HepG2 (cell line): ENCODE measurements around the gene CLHC1. TPM values are rescaled to one million over a fixed set of nuclear protein-coding genes. Genes with fewer than 3 reads are reported as not detected.

ENCODE experiments used
- ATAC-seq: fragments of 200-7000 bp; cut with Tn5 transposase; 3 replicates; pipeline ENCODE4 v1.9.1; 2020; ENCODE audit warnings: mild to moderate bottlenecking, moderate library complexity
- BruUV-seq: library from RNA; stranded (reverse); fragments of 400-500 nt; replicated peaks from 2 replicates; lab custom pipeline; 2021; lab: Mats Ljungman, UMichigan
- CTCF ChIA-PET: fragments of 300-600 bp; formaldehyde crosslinking; extraction: SDS; loops from one replicate; lab custom pipeline; 2021; ENCODE audit warnings: low total read pairs, inconsistent platforms, low intra/inter-chr PET ratio; lab: Yijun Ruan, JAX
- POLR2A ChIA-PET: fragments of 350-600 bp; sonication (Branson Sonifier 250); formaldehyde crosslinking; loops from one replicate; lab custom pipeline; 2020; ENCODE audit warnings: antibody characterized with exemption, inconsistent platforms; lab: Yijun Ruan, JAX
- DNase-seq: peaks from one replicate; pipeline ENCODE4 v3.0.0-alpha.2; 2015; ENCODE audit warnings: low spot score
- FAIRE-seq: peaks from 3 replicates; lab custom pipeline; 2011; peaks lifted over from hg19 to GRCh38; lab: Jason Lieb, UNC
- H2AFZ ChIP-seq: one replicate; pipeline ENCODE4 v1.6.1; 2011; ENCODE audit warnings: low read length, inconsistent platforms
- H3K27ac ChIP-seq: fragments of 300-600 bp; 3 replicates; pipeline ENCODE4 v1.8.0; 2011; ENCODE audit warnings: mixed run types, mild to moderate bottlenecking, mixed read lengths, low read length, inconsistent platforms; ENCODE audit not compliant: insufficient read depth; ENCODE audit errors: extremely low read length
- H3K27me3 ChIP-seq, 2 experiments: fragments of 200-600 bp in 1 of 2; 2 replicates in 1 of 2; 3 replicates in 1 of 2; pipeline versions ENCODE4 v1.6.0 to v1.8.0; 2011; ENCODE audit warnings: low read length in 2 of 2, mild to moderate bottlenecking in 2 of 2, moderate library complexity in 2 of 2, inconsistent platforms in 1 of 2; ENCODE audit not compliant: insufficient read depth in 2 of 2, control insufficient read depth in 1 of 2
- H3K36me3 ChIP-seq, 2 experiments: fragments of 200-600 bp in 1 of 2; replicated peaks in 1 of 2; 2 replicates in 1 of 2; 3 replicates in 1 of 2; pipeline versions ENCODE4 v1.5.1 to v1.8.0; 2011; ENCODE audit warnings: low read length in 2 of 2, inconsistent platforms in 1 of 2; ENCODE audit not compliant: insufficient read depth in 2 of 2, control insufficient read depth in 1 of 2
- H3K4me1 ChIP-seq: 2 replicates; pipeline ENCODE4 v1.5.1; 2012; ENCODE audit warnings: low read length, inconsistent platforms; ENCODE audit not compliant: insufficient read depth
- H3K4me2 ChIP-seq: 2 replicates; pipeline ENCODE4 v1.6.0; 2011; ENCODE audit warnings: low read depth, low read length, inconsistent platforms
- H3K4me3 ChIP-seq, 3 experiments: fragments of 200-600 bp in 1 of 3; sonication (generic), shearing (Covaris generic) in 1 of 3; replicated peaks in 1 of 3; 2 replicates each; pipeline ENCODE4 v1.5.1; 2011 to 2016; ENCODE audit warnings: low read length in 3 of 3, inconsistent platforms in 2 of 3, low read depth in 2 of 3, mild to moderate bottlenecking in 2 of 3, control low read depth in 1 of 3, mixed read lengths in 1 of 3; ENCODE audit not compliant: insufficient read depth in 1 of 3
- H3K79me2 ChIP-seq: one replicate; pipeline ENCODE4 v1.6.1; 2011; ENCODE audit warnings: low read length, inconsistent platforms; ENCODE audit not compliant: insufficient read depth
- H3K9ac ChIP-seq: 2 replicates; pipeline ENCODE4 v1.6.0; 2011; ENCODE audit warnings: mild to moderate bottlenecking, low read depth, low read length, inconsistent platforms; ENCODE audit not compliant: insufficient read depth
- H3K9me3 ChIP-seq: 2 replicates; pipeline ENCODE4 v1.5.1; 2012; ENCODE audit warnings: mild to moderate bottlenecking, low read length
- H4K20me1 ChIP-seq: 2 replicates; pipeline ENCODE4 v1.6.0; 2011; ENCODE audit warnings: inconsistent platforms, mild to moderate bottlenecking, low read length, moderate library complexity; ENCODE audit not compliant: insufficient read depth
- CEBPB ChIP-seq: IDR thresholded peaks from 2 replicates; pipeline ENCODE4 v1.6.1; 2011; ENCODE audit warnings: low read depth, low read length, improper control_type of control experiment, borderline replicate concordance
- ERF ChIP-seq: IDR thresholded peaks from 2 replicates; pipeline ENCODE4 v1.6.1; 2018; ENCODE audit warnings: missing biosample characterization, missing genetic modification reagents
- KDM5B ChIP-seq: sonication (generic); formaldehyde crosslinking; IDR thresholded peaks from 2 replicates; pipeline ENCODE4 v1.4.0; 2020; ENCODE audit warnings: missing genetic modification reagents, mild to moderate bottlenecking, borderline replicate concordance
- KLF15 ChIP-seq: sonication (generic); formaldehyde crosslinking; IDR thresholded peaks from 2 replicates; pipeline ENCODE4 v1.8.1; 2023; ENCODE audit warnings: borderline replicate concordance, mild to moderate bottlenecking, inconsistent platforms, missing genetic modification reagents, mixed read lengths
- NFKB2 ChIP-seq: sonication (generic); formaldehyde crosslinking; IDR thresholded peaks from 2 replicates; pipeline ENCODE4 v1.4.0; 2020; ENCODE audit warnings: missing genetic modification reagents, borderline replicate concordance
- SRSF1 ChIP-seq: fragments of 200-400 bp; formaldehyde crosslinking; optimal IDR thresholded peaks from 2 replicates; pipeline ENCODE3; 2017; ENCODE audit warnings: mild to moderate bottlenecking, low read depth, low read length, moderate library complexity
- ZNF180 ChIP-seq: sonication (generic); formaldehyde crosslinking; IDR thresholded peaks from 2 replicates; pipeline ENCODE4 v1.4.0; 2020; ENCODE audit warnings: low read depth, missing genetic modification reagents, borderline replicate concordance
- ZNF546 ChIP-seq: sonication (generic); formaldehyde crosslinking; conservative IDR thresholded peaks from 2 replicates; pipeline ENCODE4 v1.8.1; 2023; ENCODE audit warnings: mild to moderate bottlenecking, missing genetic modification reagents
- ZNF605 ChIP-seq: sonication (generic); formaldehyde crosslinking; IDR thresholded peaks from 2 replicates; pipeline ENCODE4 v1.8.0; 2022; ENCODE audit warnings: mild to moderate bottlenecking, missing genetic modification reagents
- ZNF7 ChIP-seq: IDR thresholded peaks from 2 replicates; pipeline ENCODE4 v1.6.1; 2016; ENCODE audit warnings: missing biosample characterization, missing genetic modification reagents
- WGBS: methylation state at CpG from one replicate; pipeline ENCODE4 v1.1.6; 2017; ENCODE audit warnings: low lambda C conversion rate; 5-methylcytosine and 5-hydroxymethylcytosine counted together
- in situ Hi-C: cut with HindIII; loops from 2 replicates; pipeline ENCODE4 v1.10.0; 2017; ENCODE audit warnings: low pct_unique_long_range_greater_than_20kb; ENCODE audit not compliant: extremely low pct_ligation_motif_present
- intact Hi-C: fragments of 100-400 bp; cut with micrococcal nuclease; formaldehyde crosslinking; loops from one replicate; pipeline ENCODE4 v1.10.0; 2022; ENCODE audit not compliant: unreplicated experiment
- polyA plus RNA-seq, 8 experiments: library from polyadenylated mRNA; depleted of rRNA in 3 of 8; stranded (reverse) in 7 of 8; unstranded in 1 of 8; fragments of >200 nt; fragmentation: Illumina TruSeq in 4 of 8; extraction: Trizol in 4 of 8; gene quantifications; 2 replicates each; pipeline versions ENCODE4 v1.2.1 to v1.2.3, GENCODE V29; 2011 to 2016; ENCODE audit warnings: low read depth in 4 of 8, missing spikeins in 1 of 8, mixed read lengths in 1 of 8; ENCODE audit not compliant: insufficient read depth in 1 of 8
- total RNA-seq, 5 experiments: library from RNA; depleted of rRNA; stranded (reverse); fragments of >200 nt; fragmentation: Illumina TruSeq; extraction: Trizol; gene quantifications; 2 replicates each; pipeline ENCODE4 v1.2.3, GENCODE V29; 2016; ENCODE audit warnings: low read depth in 1 of 5
- TF ChIP-seq, protein P1 (sequence below): sonication (generic); formaldehyde crosslinking; IDR thresholded peaks from 2 replicates; pipeline ENCODE4 v1.5.0; 2020; ENCODE audit warnings: missing genetic modification reagents
- TF ChIP-seq, protein P2 (sequence below): sonication (generic); formaldehyde crosslinking; IDR thresholded peaks from 2 replicates; pipeline ENCODE4 v1.9.0; 2021; ENCODE audit warnings: missing genetic modification reagents, mild to moderate bottlenecking, borderline replicate concordance

The CLHC1 gene
- total and polyA plus RNA-seq, 2 of the 13 experiments (the other 11 are each of a cell fraction or from before 2014, with no cell fraction given): 9.8 to 12.6 TPM

DNA sequence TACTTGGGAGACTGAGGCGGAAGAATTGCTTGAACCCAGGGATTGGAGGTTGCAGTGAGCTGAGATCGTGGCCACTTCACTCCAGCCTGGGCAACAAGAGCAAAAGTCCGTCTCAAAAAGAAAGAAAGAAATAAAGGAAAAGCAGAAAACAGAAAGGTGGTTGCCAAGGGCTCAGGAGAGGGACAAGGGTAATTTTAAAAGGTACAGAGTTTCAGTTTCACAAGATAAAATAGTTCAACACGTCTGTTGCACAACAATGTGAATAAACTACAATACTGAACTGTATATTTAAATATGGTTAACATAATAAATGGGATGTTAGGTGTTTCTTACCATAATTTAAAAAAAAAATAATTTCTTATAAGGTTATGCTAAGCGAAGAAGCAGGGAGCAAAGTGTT, 13.3 kb upstream of the CLHC1 start:
- no peak for TF ChIP-seq ZNF546 (CRISPR knock-in tag)
- TF ChIP-seq CEBPB: peak; percentile 32; the same call in 1 of the 2 replicates
- CTCF ChIA-PET: no interaction called here
- no peaks in the 10 kb centered on the region for H4K20me1 ChIP-seq
- H3K4me1 ChIP-seq: peaks cover 12% of the 10 kb centered on the region
- WGBS: 95% methylated on average over 5 of the region's 5 CpGs
- no peak overlapping the region for H3K9ac ChIP-seq
- FAIRE-seq: no peak
- intact Hi-C loops (no loop called here), in situ Hi-C loops (no loop called here)
- no TSS peak for BruUV-seq
- no peak overlapping the region for H3K4me3 ChIP-seq
- H2AFZ ChIP-seq: no peak overlapping the region
- no peak overlapping the region for H3K27ac ChIP-seq
- H3K79me2 ChIP-seq: no peaks in the 10 kb centered on the region
- no peak for DNase-seq
- H3K9me3 ChIP-seq: no peaks in the 10 kb centered on the region
- POLR2A ChIA-PET: no interaction called here
- no peaks in the 10 kb centered on the region for H3K27me3 ChIP-seq
- H3K4me2 ChIP-seq: no peak overlapping the region
- H3K36me3 ChIP-seq: peaks cover 9 to 70% of the 10 kb centered on the region in 2 experiments
- no peak for ATAC-seq

DNA sequence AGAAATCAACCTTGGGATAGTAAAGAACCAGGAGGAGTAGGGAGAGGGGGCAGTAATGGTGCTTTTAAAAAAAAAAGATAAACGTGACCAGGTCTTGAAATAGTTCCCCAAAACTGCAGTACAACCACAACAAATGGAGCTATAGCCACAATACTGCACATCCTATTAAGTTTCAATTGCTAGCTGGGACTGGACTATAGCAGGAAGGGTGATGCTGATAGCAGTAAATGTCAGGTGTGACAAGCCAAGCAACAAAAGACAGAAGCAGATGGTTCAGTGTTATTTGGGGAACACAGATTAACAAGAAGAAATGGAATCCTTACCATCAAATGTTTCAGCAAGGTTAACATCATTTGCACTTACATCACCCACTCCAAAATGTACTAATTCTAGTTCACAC, 10.5 kb upstream of the CLHC1 start:
- CTCF ChIA-PET: no interaction called here
- no peak overlapping the region for H3K4me2 ChIP-seq
- DNase-seq (no peak), FAIRE-seq (no peak), ATAC-seq (no peak)
- no peak overlapping the region for H2AFZ ChIP-seq
- peaks cover 21% of the 10 kb centered on the region for H3K4me1 ChIP-seq
- TF ChIP-seq NFKB2 (CRISPR knock-in tag) (no peak), ZNF605 (CRISPR knock-in tag) (no peak), ZNF180 (no peak), SRSF1 (no peak), ERF (CRISPR knock-in tag) (no peak), KLF15 (CRISPR knock-in tag) (no peak), ZNF7 (CRISPR knock-in tag) (no peak), KDM5B (CRISPR knock-in tag) (no peak)
- TF ChIP-seq, protein P1, sequence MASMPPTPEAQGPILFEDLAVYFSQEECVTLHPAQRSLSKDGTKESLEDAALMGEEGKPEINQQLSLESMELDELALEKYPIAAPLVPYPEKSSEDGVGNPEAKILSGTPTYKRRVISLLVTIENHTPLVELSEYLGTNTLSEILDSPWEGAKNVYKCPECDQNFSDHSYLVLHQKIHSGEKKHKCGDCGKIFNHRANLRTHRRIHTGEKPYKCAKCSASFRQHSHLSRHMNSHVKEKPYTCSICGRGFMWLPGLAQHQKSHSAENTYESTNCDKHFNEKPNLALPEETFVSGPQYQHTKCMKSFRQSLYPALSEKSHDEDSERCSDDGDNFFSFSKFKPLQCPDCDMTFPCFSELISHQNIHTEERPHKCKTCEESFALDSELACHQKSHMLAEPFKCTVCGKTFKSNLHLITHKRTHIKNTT: no peak
- TF ChIP-seq, protein P2, sequence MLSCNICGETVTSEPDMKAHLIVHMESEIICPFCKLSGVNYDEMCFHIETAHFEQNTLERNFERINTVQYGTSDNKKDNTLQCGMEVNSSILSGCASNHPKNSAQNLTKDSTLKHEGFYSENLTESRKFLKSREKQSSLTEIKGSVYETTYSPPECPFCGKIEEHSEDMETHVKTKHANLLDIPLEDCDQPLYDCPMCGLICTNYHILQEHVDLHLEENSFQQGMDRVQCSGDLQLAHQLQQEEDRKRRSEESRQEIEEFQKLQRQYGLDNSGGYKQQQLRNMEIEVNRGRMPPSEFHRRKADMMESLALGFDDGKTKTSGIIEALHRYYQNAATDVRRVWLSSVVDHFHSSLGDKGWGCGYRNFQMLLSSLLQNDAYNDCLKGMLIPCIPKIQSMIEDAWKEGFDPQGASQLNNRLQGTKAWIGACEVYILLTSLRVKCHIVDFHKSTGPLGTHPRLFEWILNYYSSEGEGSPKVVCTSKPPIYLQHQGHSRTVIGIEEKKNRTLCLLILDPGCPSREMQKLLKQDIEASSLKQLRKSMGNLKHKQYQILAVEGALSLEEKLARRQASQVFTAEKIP (CRISPR knock-in tag): no peak
- POLR2A ChIA-PET: no interaction called here
- no peak overlapping the region for H3K27ac ChIP-seq
- in situ Hi-C loops: no loop called here
- no peak overlapping the region for H3K4me3 ChIP-seq
- BruUV-seq: no TSS peak
- no peak overlapping the region for H3K9ac ChIP-seq
- intact Hi-C loops: no loop called here
- 0 out of 2 replicates have a peak, but pooled peaks cover 3% of the 10 kb centered on the region for H4K20me1 ChIP-seq
- H3K9me3 ChIP-seq: no peaks in the 10 kb centered on the region
- H3K79me2 ChIP-seq: no peaks in the 10 kb centered on the region
- WGBS: 93% methylated on average over 1 of the region's 1 CpG
- no peaks in the 10 kb centered on the region for H3K27me3 ChIP-seq
- H3K36me3 ChIP-seq: peaks cover 7 to 50% of the 10 kb centered on the region in 2 experiments
